Endothelial cell (in vitro differentiated cells): ENCODE data around the gene NTMT1. TPM values are rescaled to one million over a fixed set of nuclear protein-coding genes. Genes with fewer than 3 reads are reported as not detected.
A peak's percentile ranks its signal among the peaks of the same experiment; 100 is the strongest.

Source experiments
- DNase-seq: peaks from one replicate; pipeline ENCODE4 v3.0.0; 2021; ENCODE audit warnings: low spot score
- H3K27ac Mint-ChIP-seq: one replicate; pipeline ENCODE4 v1.8.0; 2021; ENCODE audit warnings: mixed read lengths, inconsistent platforms; ENCODE audit not compliant: unreplicated experiment
- H3K27me3 Mint-ChIP-seq: one replicate; pipeline ENCODE4 v1.8.0; 2021; ENCODE audit warnings: mild to moderate bottlenecking, moderate library complexity, mixed read lengths, inconsistent platforms; ENCODE audit not compliant: unreplicated experiment
- H3K36me3 Mint-ChIP-seq: one replicate; pipeline ENCODE4 v1.8.0; 2021; ENCODE audit warnings: mild to moderate bottlenecking, low read depth, mixed read lengths, inconsistent platforms; ENCODE audit not compliant: unreplicated experiment
- H3K4me1 Mint-ChIP-seq: one replicate; pipeline ENCODE4 v1.8.0; 2021; ENCODE audit warnings: mild to moderate bottlenecking, mixed read lengths, inconsistent platforms; ENCODE audit not compliant: unreplicated experiment
- H3K4me3 Mint-ChIP-seq: one replicate; pipeline ENCODE4 v1.8.0; 2021; ENCODE audit warnings: mild to moderate bottlenecking, mixed read lengths, inconsistent platforms; ENCODE audit not compliant: unreplicated experiment
- H3K9me3 Mint-ChIP-seq: one replicate; pipeline ENCODE4 v1.8.0; 2021; ENCODE audit warnings: mixed read lengths, inconsistent platforms; ENCODE audit not compliant: unreplicated experiment
- CTCF ChIP-seq: fragments of 200-600 bp; sonication (generic); IDR thresholded peaks from one replicate; pipeline ENCODE4 v1.5.0; 2021; ENCODE audit warnings: antibody characterized with exemption; ENCODE audit not compliant: unreplicated experiment
- total RNA-seq: library from RNA; stranded (reverse); fragmentation: NEBNext Ultra II Directional; extraction: Animal tissue kit (Norgen Biotek cat#: 25700); gene quantifications from one replicate; pipeline ENCODE4 v1.2.1, GENCODE V29; 2021; ENCODE audit not compliant: unreplicated experiment

Gene NTMT1
- total RNA-seq, 1 donor from 2014 or later, result 16.7 TPM

- Mint-ChIP-seq H3K9me3 (no peaks in the 10 kb centered on the region), H3K4me3 (no peak overlapping the region), H3K4me1 (peaks cover 23% of the 10 kb centered on the region), H3K36me3 (no peaks in the 10 kb centered on the region), H3K27me3 (peaks cover 10% of the 10 kb centered on the region), H3K27ac (no peak overlapping the region)
- no peak for TF ChIP-seq CTCF
- DNase-seq, result peak; percentile 42
These were observed 28.4 kb upstream of the NTMT1 start for GRCh38 chr9:129597355-129598088.

DNA sequence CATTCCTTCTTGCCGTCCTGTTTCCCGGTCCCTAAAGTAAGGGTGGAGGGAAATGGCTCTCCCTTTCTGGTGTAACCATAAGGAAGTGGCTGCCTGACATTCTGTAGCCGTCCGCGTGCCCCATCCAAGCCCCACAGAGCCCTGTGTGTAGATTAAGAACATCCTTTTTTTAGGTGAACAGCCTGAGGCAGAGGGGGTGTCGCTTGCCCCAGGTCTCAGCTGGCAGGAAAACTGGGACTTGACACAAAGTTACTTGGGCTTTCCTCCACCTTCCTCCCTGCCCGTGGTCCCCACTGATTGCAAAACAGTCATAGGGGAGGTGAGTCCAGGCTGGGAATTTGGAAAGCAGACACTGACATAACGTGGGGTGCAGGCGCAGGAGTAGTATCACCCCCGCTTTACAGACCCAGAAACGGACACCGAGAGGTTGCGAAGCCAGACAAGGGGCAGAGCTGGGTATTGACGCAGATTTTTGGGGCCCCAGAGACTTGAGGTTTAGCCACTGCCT, 27.8 kb upstream of the NTMT1 start:
- H3K9me3 Mint-ChIP-seq, result no peaks in the 10 kb centered on the region
- peaks cover 23% of the 10 kb centered on the region for H3K4me1 Mint-ChIP-seq
- DNase-seq, result no peak
- no peak overlapping the region for H3K27ac Mint-ChIP-seq
- TF ChIP-seq CTCF, result no peak
- peaks cover 10% of the 10 kb centered on the region for H3K27me3 Mint-ChIP-seq
- no peaks in the 10 kb centered on the region for H3K36me3 Mint-ChIP-seq
- peak overlapping the region; percentile 65 for H3K4me3 Mint-ChIP-seq

DNA sequence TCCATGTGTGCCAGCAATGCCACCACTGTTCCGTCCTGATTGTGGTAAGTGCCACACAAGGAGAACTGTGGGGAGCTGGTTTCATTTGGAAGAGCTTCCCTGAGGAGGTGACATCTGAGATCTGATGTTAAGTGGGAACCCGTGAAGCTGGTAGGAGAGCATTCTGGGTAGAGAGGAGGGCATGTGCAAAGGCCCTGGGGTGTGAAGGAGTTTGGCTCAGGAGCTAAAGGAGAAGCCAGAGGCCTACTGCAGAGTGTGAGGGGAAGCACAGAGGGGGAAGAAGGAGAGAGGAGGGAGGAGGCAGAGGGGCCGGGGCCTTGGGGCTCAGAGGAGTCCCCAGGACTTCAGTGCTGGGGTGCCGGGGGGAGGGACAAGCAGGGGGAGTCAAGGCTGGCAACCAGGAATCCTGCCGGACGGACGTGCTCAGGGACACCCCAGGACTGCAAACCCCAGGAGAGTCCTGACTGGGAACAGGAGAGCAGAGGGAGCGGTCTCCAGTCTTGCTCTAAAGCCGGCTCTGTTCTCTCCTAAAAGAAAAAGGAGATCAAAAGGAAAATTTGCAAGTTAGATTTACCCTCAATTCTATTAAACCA, 24.8 kb upstream of the NTMT1 start:
- Mint-ChIP-seq H3K4me3 (no peak overlapping the region), H3K36me3 (no peaks in the 10 kb centered on the region), H3K4me1 (peaks cover 12% of the 10 kb centered on the region), H3K9me3 (no peaks in the 10 kb centered on the region), H3K27ac (no peak overlapping the region), H3K27me3 (peaks cover 9% of the 10 kb centered on the region)
- DNase-seq, result no peak
- TF ChIP-seq CTCF, result no peak

GRCh38 chr9:129602598-129603415, 23.2 kb upstream of the NTMT1 start:
- H3K27ac Mint-ChIP-seq, result no peak overlapping the region
- no peak for DNase-seq

More at GRCh38 chr9:129602598-129603415, 23.2 kb upstream of the NTMT1 start:
- Mint-ChIP-seq H3K4me1 (peaks cover 25% of the 10 kb centered on the region), H3K36me3 (no peaks in the 10 kb centered on the region), H3K9me3 (no peaks in the 10 kb centered on the region), H3K4me3 (no peak overlapping the region), H3K27me3 (peaks cover 9% of the 10 kb centered on the region)
- TF ChIP-seq CTCF, result no peak
